Neutrophil (primary cell): ENCODE measurements around the gene RPA3.

Source experiments
- H3K27ac ChIP-seq: fragments of 200-600 bp; sonication (generic); 2 replicates; pipeline ENCODE4 v1.5.1; 2016; ENCODE audit warnings: mild to moderate bottlenecking, moderate library complexity
- H3K27me3 ChIP-seq: fragments of 200-600 bp; sonication (generic); 2 replicates; pipeline ENCODE4 v1.6.0; 2016; ENCODE audit warnings: mild to moderate bottlenecking
- H3K36me3 ChIP-seq: fragments of 200-600 bp; sonication (generic); 2 replicates; pipeline ENCODE4 v1.5.1; 2017
- H3K4me1 ChIP-seq, 2 experiments: fragments of 200-600 bp in 1 of 2; sonication (generic) in 1 of 2; 1 replicate in 1 of 2; 2 replicates in 1 of 2; pipeline versions ENCODE4 v1.5.1 to v1.6.1; 2013 to 2016; ENCODE audit warnings: low read depth in 1 of 2, low read length in 1 of 2, mild to moderate bottlenecking in 1 of 2, moderate library complexity in 1 of 2; ENCODE audit not compliant: control insufficient read depth in 1 of 2, insufficient read depth in 1 of 2
- H3K4me3 ChIP-seq, 2 experiments: fragments of 200-600 bp in 1 of 2; sonication (generic) in 1 of 2; 1 replicate in 1 of 2; 2 replicates in 1 of 2; pipeline ENCODE4 v1.5.1; 2013 to 2016; ENCODE audit warnings: low read depth in 1 of 2, low read length in 1 of 2, mild to moderate bottlenecking in 1 of 2, moderate library complexity in 1 of 2
- H3K9me3 ChIP-seq: fragments of 200-600 bp; sonication (generic); 2 replicates; pipeline ENCODE4 v1.5.1; 2016
- TF ChIP-seq, protein P1 (sequence below): fragments of 200-600 bp; sonication (generic); IDR thresholded peaks from 2 replicates; pipeline ENCODE4 v1.5.1; 2016; ENCODE audit warnings: antibody characterized with exemption

RPA3 gene

DNA sequence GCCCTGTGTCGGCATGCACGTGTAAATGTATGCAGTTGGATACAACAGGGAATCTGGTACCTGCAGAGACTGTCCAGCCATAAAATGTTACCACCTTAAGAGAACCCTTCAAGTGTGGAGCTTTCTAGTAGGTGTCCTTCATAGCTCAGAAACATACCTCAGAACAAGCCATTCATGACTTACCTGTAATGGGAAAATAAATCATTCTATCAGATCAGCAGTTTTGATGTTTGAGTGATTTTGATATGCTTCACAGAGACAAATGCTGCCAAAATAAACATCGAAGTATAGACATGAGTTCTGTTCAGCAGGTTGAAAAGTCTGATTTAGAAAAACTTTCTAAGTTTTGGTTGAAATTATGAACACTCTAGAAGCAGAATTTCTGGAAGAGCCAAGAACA, 111.4 kb downstream of the RPA3 start:
- Histone ChIP-seq H3K9me3 (no peaks in the 10 kb centered on the region), H3K27me3 (no peaks in the 10 kb centered on the region), H3K27ac (no peak overlapping the region), H3K4me1 (no peaks in the 10 kb centered on the region), H3K36me3 (peaks cover 38% of the 10 kb centered on the region), H3K4me3 (no peak overlapping the region)
- TF ChIP-seq, protein P1, sequence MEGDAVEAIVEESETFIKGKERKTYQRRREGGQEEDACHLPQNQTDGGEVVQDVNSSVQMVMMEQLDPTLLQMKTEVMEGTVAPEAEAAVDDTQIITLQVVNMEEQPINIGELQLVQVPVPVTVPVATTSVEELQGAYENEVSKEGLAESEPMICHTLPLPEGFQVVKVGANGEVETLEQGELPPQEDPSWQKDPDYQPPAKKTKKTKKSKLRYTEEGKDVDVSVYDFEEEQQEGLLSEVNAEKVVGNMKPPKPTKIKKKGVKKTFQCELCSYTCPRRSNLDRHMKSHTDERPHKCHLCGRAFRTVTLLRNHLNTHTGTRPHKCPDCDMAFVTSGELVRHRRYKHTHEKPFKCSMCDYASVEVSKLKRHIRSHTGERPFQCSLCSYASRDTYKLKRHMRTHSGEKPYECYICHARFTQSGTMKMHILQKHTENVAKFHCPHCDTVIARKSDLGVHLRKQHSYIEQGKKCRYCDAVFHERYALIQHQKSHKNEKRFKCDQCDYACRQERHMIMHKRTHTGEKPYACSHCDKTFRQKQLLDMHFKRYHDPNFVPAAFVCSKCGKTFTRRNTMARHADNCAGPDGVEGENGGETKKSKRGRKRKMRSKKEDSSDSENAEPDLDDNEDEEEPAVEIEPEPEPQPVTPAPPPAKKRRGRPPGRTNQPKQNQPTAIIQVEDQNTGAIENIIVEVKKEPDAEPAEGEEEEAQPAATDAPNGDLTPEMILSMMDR, result no peak

DNA sequence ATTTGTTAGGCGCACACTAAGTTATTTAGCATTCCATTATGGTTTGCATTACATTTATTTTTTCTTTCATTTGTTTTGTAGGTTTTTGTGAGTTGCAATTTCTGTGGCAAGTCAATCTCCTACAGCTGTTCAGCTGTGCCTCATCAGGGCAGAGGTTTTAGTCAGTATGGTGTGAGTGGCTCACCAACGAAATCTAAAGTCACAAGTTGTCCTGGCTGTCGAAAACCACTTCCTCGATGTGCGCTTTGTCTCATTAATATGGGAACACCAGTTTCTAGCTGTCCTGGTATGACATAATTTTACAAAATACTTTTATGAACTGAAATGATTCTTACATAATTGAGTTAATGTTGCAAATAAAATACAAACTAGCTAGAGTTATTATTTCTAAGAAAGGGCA, 122.2 kb downstream of the RPA3 start:
- no peaks in the 10 kb centered on the region for H3K4me1 ChIP-seq
- H3K9me3 ChIP-seq, result no peaks in the 10 kb centered on the region
- no peak overlapping the region for H3K4me3 ChIP-seq
- peaks cover 39% of the 10 kb centered on the region for H3K36me3 ChIP-seq
- H3K27ac ChIP-seq, result no peak overlapping the region
- H3K27me3 ChIP-seq, result no peaks in the 10 kb centered on the region
- TF ChIP-seq, protein P1, result no peak

DNA sequence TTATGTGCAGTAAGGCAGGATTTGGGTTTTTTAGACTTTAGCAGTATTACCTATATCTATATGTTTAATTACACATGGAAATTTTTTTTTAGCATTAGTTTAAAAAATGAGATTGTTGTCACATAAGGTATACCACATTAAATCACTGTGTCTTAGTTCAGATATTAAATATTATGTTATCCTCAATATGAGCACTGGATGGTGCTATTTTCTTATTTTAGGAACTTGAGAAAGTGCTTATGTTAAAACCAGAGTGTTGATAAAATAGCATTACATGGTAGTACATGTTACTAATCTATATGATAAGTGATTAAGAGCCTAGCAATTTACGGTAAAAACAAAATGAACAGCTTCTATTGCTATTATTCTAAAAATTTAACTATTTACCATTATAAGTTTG, 123.0 kb downstream of the RPA3 start:
- no peaks in the 10 kb centered on the region for H3K4me1 ChIP-seq
- H3K4me3 ChIP-seq, result no peak overlapping the region
- no peaks in the 10 kb centered on the region for H3K27me3 ChIP-seq
- no peak overlapping the region for H3K27ac ChIP-seq
- peaks cover 39% of the 10 kb centered on the region for H3K36me3 ChIP-seq
- TF ChIP-seq, protein P1, result peak; percentile 28
- H3K9me3 ChIP-seq, result no peaks in the 10 kb centered on the region
